HepG2 (cell line): Measurements from ENCODE around the gene RTEL1. TPM values are rescaled to one million over a fixed set of nuclear protein-coding genes. Genes with fewer than 3 reads are reported as not detected.

Experiments used
- AGO1 ChIP-seq: fragments of 200-400 bp; formaldehyde crosslinking; IDR thresholded peaks from 2 replicates; pipeline ENCODE4 v1.6.1; 2017; ENCODE audit warnings: mild to moderate bottlenecking, low read depth, low read length, moderate library complexity; ENCODE audit not compliant: poor library complexity, severe bottlenecking
- ASH2L ChIP-seq: fragments of 300-600, 200-600 bp; sonication (generic); IDR thresholded peaks from 2 replicates; pipeline ENCODE4 v1.7.0; 2017; ENCODE audit warnings: low read depth, mild to moderate bottlenecking, moderate library complexity, mixed read lengths, low read length; ENCODE audit not compliant: insufficient read length
- ATF7-NPFF ChIP-seq: sonication (generic); formaldehyde crosslinking; IDR thresholded peaks from 2 replicates; pipeline ENCODE4 v1.8.1; 2023; ENCODE audit warnings: mild to moderate bottlenecking, low read depth, missing genetic modification reagents, moderate library complexity
- BHLHE40 ChIP-seq: IDR thresholded peaks from 2 replicates; pipeline ENCODE4 v1.6.1; 2011; ENCODE audit warnings: low read length, improper control_type of control experiment
- CREBL2 ChIP-seq: sonication (generic); formaldehyde crosslinking; IDR thresholded peaks from 2 replicates; pipeline ENCODE4 v1.8.1; 2023; ENCODE audit warnings: missing genetic modification reagents, mild to moderate bottlenecking, borderline replicate concordance
- FOSL2 ChIP-seq: sonication (generic); formaldehyde crosslinking; IDR thresholded peaks from 2 replicates; pipeline ENCODE4 v1.4.0; 2020; ENCODE audit warnings: missing genetic modification reagents
- FOXO1 ChIP-seq: sonication (generic); formaldehyde crosslinking; IDR thresholded peaks from 2 replicates; pipeline ENCODE4 v1.4.0; 2020; ENCODE audit warnings: missing genetic modification reagents
- HCFC1 ChIP-seq: fragments of 150-350 bp; IDR thresholded peaks from 2 replicates; pipeline ENCODE4 v1.6.1; 2014; ENCODE audit warnings: low read depth, low read length
- HES4 ChIP-seq: sonication (generic); formaldehyde crosslinking; IDR thresholded peaks from 2 replicates; pipeline ENCODE4 v1.9.0; 2021; ENCODE audit warnings: mild to moderate bottlenecking, missing genetic modification reagents, borderline replicate concordance
- HNF1B ChIP-seq: sonication (generic); formaldehyde crosslinking; IDR thresholded peaks from 2 replicates; pipeline ENCODE4 v1.5.1; 2020; ENCODE audit warnings: mild to moderate bottlenecking, moderate library complexity, missing genetic modification reagents
- HNRNPH1 ChIP-seq: fragments of 200-400 bp; formaldehyde crosslinking; optimal IDR thresholded peaks from 2 replicates; pipeline ENCODE3; 2017; ENCODE audit warnings: mild to moderate bottlenecking, low read depth, low read length
- HNRNPLL ChIP-seq: fragments of 200-400 bp; formaldehyde crosslinking; IDR thresholded peaks from 2 replicates; pipeline ENCODE4 v1.6.1; 2017; ENCODE audit warnings: mild to moderate bottlenecking, low read depth, low read length; ENCODE audit not compliant: poor library complexity, severe bottlenecking
- MIER3 ChIP-seq: IDR thresholded peaks from 2 replicates; pipeline ENCODE4 v1.6.1; 2016; ENCODE audit warnings: missing compliant biosample characterization, borderline replicate concordance
- PHF5A ChIP-seq: IDR thresholded peaks from one replicate; pipeline ENCODE4 v1.6.1; 2018; ENCODE audit warnings: low read depth, missing genetic modification reagents; ENCODE audit not compliant: unreplicated experiment
- POLR2G ChIP-seq: fragments of 200-400 bp; formaldehyde crosslinking; IDR thresholded peaks from 2 replicates; pipeline ENCODE4 v1.6.1; 2018; ENCODE audit warnings: mild to moderate bottlenecking, low read depth, low read length, moderate library complexity
- SMYD3 ChIP-seq: sonication (generic); formaldehyde crosslinking; IDR thresholded peaks from 2 replicates; pipeline ENCODE4 v1.8.1; 2023; ENCODE audit warnings: mild to moderate bottlenecking, missing genetic modification reagents
- TFDP1 ChIP-seq: IDR thresholded peaks from 2 replicates; pipeline ENCODE4 v1.6.1; 2016; ENCODE audit warnings: missing compliant biosample characterization, missing genetic modification reagents, borderline replicate concordance
- ZBTB4 ChIP-seq: sonication (generic); formaldehyde crosslinking; IDR thresholded peaks from 2 replicates; pipeline ENCODE4 v1.4.0; 2020; ENCODE audit warnings: missing genetic modification reagents, mild to moderate bottlenecking, borderline replicate concordance
- ZFP36L2 ChIP-seq: sonication (generic); formaldehyde crosslinking; IDR thresholded peaks from 2 replicates; pipeline ENCODE4 v1.4.0; 2020; ENCODE audit warnings: missing genetic modification reagents
- ZNF124 ChIP-seq: sonication (generic); formaldehyde crosslinking; IDR thresholded peaks from 2 replicates; pipeline ENCODE4 v1.4.0; 2020; ENCODE audit warnings: missing genetic modification reagents
- ZNF138 ChIP-seq: sonication (generic); formaldehyde crosslinking; IDR thresholded peaks from 2 replicates; pipeline ENCODE4 v1.5.0; 2020; ENCODE audit warnings: mild to moderate bottlenecking, low read depth, missing genetic modification reagents
- ZNF724P ChIP-seq: sonication (generic); formaldehyde crosslinking; IDR thresholded peaks from 2 replicates; pipeline ENCODE4 v1.8.0; 2022; ENCODE audit warnings: missing genetic modification reagents, borderline replicate concordance
- ZNF737 ChIP-seq: sonication (generic); formaldehyde crosslinking; IDR thresholded peaks from 2 replicates; pipeline ENCODE4 v1.5.0; 2020; ENCODE audit warnings: missing genetic modification reagents, mild to moderate bottlenecking, borderline replicate concordance
- polyA plus RNA-seq, 8 experiments: library from polyadenylated mRNA; depleted of rRNA in 3 of 8; stranded (reverse) in 7 of 8; unstranded in 1 of 8; fragments of >200 nt; fragmentation: Illumina TruSeq in 4 of 8; extraction: Trizol in 4 of 8; gene quantifications; 2 replicates each; pipeline versions ENCODE4 v1.2.1 to v1.2.3, GENCODE V29; 2011 to 2016; ENCODE audit warnings: low read depth in 4 of 8, missing spikeins in 1 of 8, mixed read lengths in 1 of 8; ENCODE audit not compliant: insufficient read depth in 1 of 8
- total RNA-seq, 5 experiments: library from RNA; depleted of rRNA; stranded (reverse); fragments of >200 nt; fragmentation: Illumina TruSeq; extraction: Trizol; gene quantifications; 2 replicates each; pipeline ENCODE4 v1.2.3, GENCODE V29; 2016; ENCODE audit warnings: low read depth in 1 of 5

Gene RTEL1
- total and polyA plus RNA-seq, 2 of the 13 experiments (the other 11 are each of a cell fraction or from before 2014, with no cell fraction given), result 21.8 to 36.4 TPM

- no peak for TF ChIP-seq HNF1B (CRISPR knock-in tag)
- peak; percentile 86 for TF ChIP-seq AGO1
- no peak for TF ChIP-seq SMYD3 (CRISPR knock-in tag)
- no peak for TF ChIP-seq BHLHE40
- TF ChIP-seq ZBTB4 (CRISPR knock-in tag), result no peak
- TF ChIP-seq TFDP1 (CRISPR knock-in tag), result no peak
- no peak for TF ChIP-seq ASH2L
- no peak for TF ChIP-seq FOXO1 (CRISPR knock-in tag)
- TF ChIP-seq MIER3 (CRISPR knock-in tag), result no peak
- TF ChIP-seq ZNF737 (CRISPR knock-in tag), result 0 out of 2 replicates have a peak, but pooled peaks have one; percentile 14
- TF ChIP-seq ZNF124 (CRISPR knock-in tag), result no peak
- TF ChIP-seq HES4 (CRISPR knock-in tag), result no peak
- no peak for TF ChIP-seq ZFP36L2
- peak; percentile 1 for TF ChIP-seq HNRNPLL
- TF ChIP-seq HNRNPH1, result no peak
- TF ChIP-seq FOSL2 (CRISPR knock-in tag), result no peak
- TF ChIP-seq POLR2G, result peak; percentile 42
- no peak for TF ChIP-seq HCFC1
- 0 out of 2 replicates have a peak, but pooled peaks have one; percentile 10 for TF ChIP-seq ATF7-NPFF (CRISPR knock-in tag)
- TF ChIP-seq PHF5A (CRISPR knock-in tag), result no peak
- TF ChIP-seq ZNF138 (CRISPR knock-in tag), result no peak
- TF ChIP-seq CREBL2 (CRISPR knock-in tag), result no peak
- TF ChIP-seq ZNF724P (CRISPR knock-in tag), result no peak
- TF ChIP-seq, all 625 proteins: peak for 8
Measured at GRCh38 chr20:63733579-63734081, 75.5 kb downstream of the RTEL1 start (continued).
